Transverse colon (tissue), 4 donors: ENCODE measurements around the gene TMEM132D. TPM values are rescaled to one million over a fixed set of nuclear protein-coding genes. Genes with fewer than 3 reads are reported as not detected.

Experiments used
- DNase-seq: peaks from one replicate; pipeline ENCODE4 v3.0.0-alpha.2; 2019
- H3K27ac ChIP-seq, 4 donors: fragments of 200-600 bp; sonication (generic); 2 replicates each; pipeline ENCODE4 v1.5.1; 2016 to 2018; ENCODE audit warnings: inconsistent platforms in 4 of 4
- H3K27me3 ChIP-seq: fragments of 200-600 bp; sonication (generic); 2 replicates; pipeline ENCODE4 v1.5.1; 2017; ENCODE audit warnings: inconsistent platforms
- H3K36me3 ChIP-seq, 4 donors: fragments of 200-600 bp; sonication (generic); 2 replicates each; pipeline ENCODE4 v1.5.1; 2017 to 2019; ENCODE audit warnings: inconsistent platforms in 4 of 4
- H3K4me1 ChIP-seq, 4 donors: fragments of 200-600 bp; sonication (generic); 2 replicates each; pipeline ENCODE4 v1.5.1; 2017 to 2020; ENCODE audit warnings: inconsistent platforms in 4 of 4
- H3K4me3 ChIP-seq, 4 donors: fragments of 200-600 bp; sonication (generic); 1 replicate in 1 of 4; 2 replicates in 3 of 4; pipeline versions ENCODE4 v1.5.1 to v1.6.1; 2017 to 2019; ENCODE audit warnings: inconsistent platforms in 4 of 4
- H3K9me3 ChIP-seq, 2 donors: fragments of 200-600 bp; sonication (generic); 2 replicates each; pipeline ENCODE4 v1.5.1; 2017 to 2019; ENCODE audit warnings: inconsistent platforms in 2 of 2
- EP300 ChIP-seq: sonication (generic); formaldehyde crosslinking; IDR thresholded peaks from one replicate; pipeline ENCODE4 v1.6.1; 2017; ENCODE audit warnings: antibody characterized with exemption, low read depth
- POLR2A ChIP-seq: fragments of 450-650 bp; IDR thresholded peaks from one replicate; pipeline ENCODE4 v1.6.1; 2016; ENCODE audit warnings: antibody characterized with exemption, mild to moderate bottlenecking, moderate library complexity
- POLR2AphosphoS5 ChIP-seq, 3 donors: sonication (generic); formaldehyde crosslinking; IDR thresholded peaks; one replicate each; pipeline ENCODE4 v1.6.1; 2016; ENCODE audit warnings: antibody characterized with exemption in 3 of 3
- WGBS, 2 donors: methylation state at CpG; one replicate each; pipeline ENCODE4 v1.1.5; 2018; ENCODE audit warnings: low coverage in 1 of 2; 5-methylcytosine and 5-hydroxymethylcytosine counted together
- in situ Hi-C, 4 donors: fragments of 200-750 bp; cut with MboI; loops; one replicate each; pipeline versions ENCODE4 v1.15.0 to v1.15.1; 2017; ENCODE audit warnings: low sequenced_read_pairs in 3 of 4, low pct_ligation_motif_present in 1 of 4, low pct_unique_long_range_greater_than_20kb in 1 of 4
- intact Hi-C: fragments of 100-400 bp; cut with DNase I; formaldehyde crosslinking; loops from one replicate; pipeline ENCODE4 v1.15.1; 2023; ENCODE audit warnings: low total_unique reads
- total RNA-seq, 4 donors: library from RNA; depleted of rRNA; stranded (reverse); fragments of >200 nt; gene quantifications; one replicate each; pipeline ENCODE4 v1.1.0, GENCODE V29; 2016
- TF ChIP-seq, protein P1 (sequence below), 5 experiments: fragments of 200-600 bp in 3 of 5; fragments of 450-650 bp in 2 of 5; sonication (generic) in 3 of 5; IDR thresholded peaks; 1 replicate in 2 of 5; 2 replicates in 3 of 5; pipeline ENCODE4 v1.5.1; 2016 to 2017; ENCODE audit warnings: antibody characterized with exemption in 5 of 5, inconsistent platforms in 3 of 5, mild to moderate bottlenecking in 2 of 5, moderate library complexity in 1 of 5

Gene TMEM132D
- total RNA-seq, 4 donors from 2014 or later, result 0.48 to 0.55 TPM; not detected in 2

DNA sequence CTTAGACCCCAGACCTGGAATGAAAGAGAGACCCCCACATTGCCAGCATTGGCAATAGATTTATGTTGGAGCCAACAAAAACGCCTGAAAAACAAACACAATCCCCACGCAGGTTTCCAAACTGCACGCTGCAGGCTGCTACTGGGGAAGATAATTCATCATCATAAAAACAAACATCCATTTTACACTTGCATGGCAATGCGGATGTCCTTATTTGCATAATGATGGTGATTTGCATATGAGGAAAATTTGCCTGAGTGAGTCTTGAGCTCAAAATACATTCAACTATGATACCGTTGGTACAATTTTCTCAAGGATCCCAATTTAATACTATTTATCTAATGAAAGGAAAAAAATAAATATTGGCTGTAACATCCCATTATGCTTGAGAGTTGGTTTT lies 33.6 kb upstream of the TMEM132D start:
- intact Hi-C loops (no loop called here), in situ Hi-C loops (no loop called here)
- H3K4me1 ChIP-seq, result no peaks in the 10 kb centered on the region
- H3K4me3 ChIP-seq, result no peak overlapping the region
- no peaks in the 10 kb centered on the region for H3K27me3 ChIP-seq
- H3K36me3 ChIP-seq, result no peaks in the 10 kb centered on the region
- no peaks in the 10 kb centered on the region for H3K9me3 ChIP-seq
- 17 to 20% methylated on average over 5 of the region's 5 CpGs for WGBS, 2 donors
- no peak for DNase-seq
- no peak overlapping the region for H3K27ac ChIP-seq
- TF ChIP-seq, protein P1, sequence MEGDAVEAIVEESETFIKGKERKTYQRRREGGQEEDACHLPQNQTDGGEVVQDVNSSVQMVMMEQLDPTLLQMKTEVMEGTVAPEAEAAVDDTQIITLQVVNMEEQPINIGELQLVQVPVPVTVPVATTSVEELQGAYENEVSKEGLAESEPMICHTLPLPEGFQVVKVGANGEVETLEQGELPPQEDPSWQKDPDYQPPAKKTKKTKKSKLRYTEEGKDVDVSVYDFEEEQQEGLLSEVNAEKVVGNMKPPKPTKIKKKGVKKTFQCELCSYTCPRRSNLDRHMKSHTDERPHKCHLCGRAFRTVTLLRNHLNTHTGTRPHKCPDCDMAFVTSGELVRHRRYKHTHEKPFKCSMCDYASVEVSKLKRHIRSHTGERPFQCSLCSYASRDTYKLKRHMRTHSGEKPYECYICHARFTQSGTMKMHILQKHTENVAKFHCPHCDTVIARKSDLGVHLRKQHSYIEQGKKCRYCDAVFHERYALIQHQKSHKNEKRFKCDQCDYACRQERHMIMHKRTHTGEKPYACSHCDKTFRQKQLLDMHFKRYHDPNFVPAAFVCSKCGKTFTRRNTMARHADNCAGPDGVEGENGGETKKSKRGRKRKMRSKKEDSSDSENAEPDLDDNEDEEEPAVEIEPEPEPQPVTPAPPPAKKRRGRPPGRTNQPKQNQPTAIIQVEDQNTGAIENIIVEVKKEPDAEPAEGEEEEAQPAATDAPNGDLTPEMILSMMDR (IDR thresholded peaks at IDR 0.05), result no peak
- TF ChIP-seq POLR2A, result no peak
- TF ChIP-seq EP300, result no peak
- TF ChIP-seq POLR2AphosphoS5 (IDR thresholded peaks at IDR 0.05), result no peak

DNA sequence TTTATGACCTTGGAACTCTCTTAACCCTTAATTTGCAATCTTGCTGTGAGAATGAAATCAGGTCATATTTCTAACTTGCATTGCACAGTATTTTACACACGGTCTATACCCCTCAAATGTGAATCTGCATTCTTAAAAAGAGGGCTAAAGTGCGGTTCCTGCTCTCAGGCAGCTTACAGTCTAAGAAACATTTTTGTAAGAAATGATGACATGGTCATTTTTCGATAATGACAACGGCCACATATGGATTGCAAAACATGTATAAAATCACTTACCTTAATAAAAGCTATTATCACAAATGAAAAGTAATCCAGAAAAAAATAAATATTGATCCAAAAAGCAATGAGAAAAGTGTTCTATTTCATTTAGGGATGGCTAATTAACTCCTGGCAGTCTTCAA lies 24.8 kb upstream of the TMEM132D start:
- H3K9me3 ChIP-seq, result no peaks in the 10 kb centered on the region
- DNase-seq, result no peak
- TF ChIP-seq POLR2AphosphoS5 (IDR thresholded peaks at IDR 0.05), result no peak
- intact Hi-C loops, result no loop called here
- no peaks in the 10 kb centered on the region for H3K27me3 ChIP-seq
- H3K27ac ChIP-seq, result no peak overlapping the region
- H3K4me1 ChIP-seq, result no peaks in the 10 kb centered on the region
- H3K4me3 ChIP-seq, result no peak overlapping the region
- in situ Hi-C loops, result no loop called here
- no peaks in the 10 kb centered on the region for H3K36me3 ChIP-seq
- 81 to 82% methylated on average over 4 of the region's 4 CpGs for WGBS, 2 donors

DNA sequence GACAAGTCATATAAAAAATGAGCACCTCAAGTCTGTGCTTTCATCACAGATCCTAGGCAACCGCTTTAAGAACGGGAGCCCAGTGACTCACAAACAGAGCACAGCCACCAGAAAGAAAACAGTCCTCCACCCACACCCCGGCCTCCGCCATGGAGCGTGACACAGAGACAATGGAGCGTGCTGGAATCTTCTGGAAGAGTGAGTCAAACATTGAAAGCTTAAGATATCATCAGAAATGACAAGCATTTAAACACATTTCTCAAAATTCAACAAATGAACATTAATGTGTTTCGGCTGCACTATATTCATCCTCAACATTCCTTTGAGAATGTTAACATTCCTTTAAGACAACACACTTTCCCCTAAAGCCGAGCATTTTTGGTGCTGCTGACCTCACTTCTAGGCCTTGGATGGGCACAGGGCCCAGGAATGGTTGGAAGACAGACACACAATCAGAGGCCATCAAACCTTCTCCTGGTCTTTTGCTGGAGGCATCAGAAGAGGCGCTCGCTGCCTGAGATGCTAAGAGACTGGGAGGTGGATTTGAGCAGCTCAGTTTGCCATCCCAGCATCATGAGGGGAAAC lies 23.6 kb upstream of the TMEM132D start:
- WGBS, 2 donors, result 82% methylated on average over 3 to 10 of the region's 10 CpGs
- H3K27me3 ChIP-seq, result no peaks in the 10 kb centered on the region
- no peaks in the 10 kb centered on the region for H3K36me3 ChIP-seq
- no peaks in the 10 kb centered on the region for H3K4me1 ChIP-seq
- TF ChIP-seq EP300 (no peak), POLR2AphosphoS5 (IDR thresholded peaks at IDR 0.05) (no peak), POLR2A (no peak)
- TF ChIP-seq, protein P1 (IDR thresholded peaks at IDR 0.05), result no peak
- intact Hi-C loops (no loop called here), in situ Hi-C loops (no loop called here)
- no peaks in the 10 kb centered on the region for H3K9me3 ChIP-seq
- H3K4me3 ChIP-seq, result no peak overlapping the region
- no peak overlapping the region for H3K27ac ChIP-seq
- no peak for DNase-seq

DNA sequence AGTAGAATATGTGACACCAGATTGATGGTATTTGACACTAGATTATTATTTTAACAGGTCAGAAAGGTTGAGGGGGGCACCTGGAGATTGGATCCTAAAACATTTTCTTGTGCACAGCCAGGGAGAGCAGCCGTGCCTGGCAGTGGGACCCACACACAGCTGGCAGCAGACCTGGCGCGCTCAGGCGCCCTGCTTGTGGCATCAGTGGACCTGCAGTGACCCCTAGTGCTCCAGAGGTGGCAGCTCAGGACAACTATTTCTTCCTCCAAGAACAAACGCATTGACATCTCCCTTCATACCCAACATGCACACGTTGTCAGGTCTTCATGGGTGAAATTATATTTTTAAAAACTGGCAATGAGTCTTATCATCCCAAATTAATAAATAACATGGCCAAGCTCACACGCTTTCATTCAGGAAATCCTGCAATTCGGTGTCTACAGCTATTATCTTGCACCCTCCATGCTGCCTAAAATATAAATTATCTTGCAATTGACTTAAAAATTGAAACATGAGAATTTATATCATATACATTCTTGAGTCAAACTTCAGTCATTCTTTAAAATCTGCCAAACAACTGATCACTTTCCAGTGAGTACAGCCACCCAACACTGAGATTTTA lies 7.7 kb upstream of the TMEM132D start:
- peak; percentile 33 for DNase-seq
- Histone ChIP-seq H3K4me3 (no peak overlapping the region), H3K27me3 (no peaks in the 10 kb centered on the region), H3K9me3 (no peaks in the 10 kb centered on the region), H3K27ac (no peak overlapping the region), H3K36me3 (no peaks in the 10 kb centered on the region), H3K4me1 (no peaks in the 10 kb centered on the region)
- WGBS, 2 donors, result 6 to 10% methylated on average over 4 to 8 of the region's 8 CpGs
- TF ChIP-seq, protein P1 (IDR thresholded peaks at IDR 0.05), result peak; percentile 53 to 74 (median 59)
- TF ChIP-seq EP300 (no peak), POLR2AphosphoS5 (IDR thresholded peaks at IDR 0.05) (no peak), POLR2A (no peak)
- in situ Hi-C loops (loop anchor here in 3 of 4 donors (25.0 kb wide), 4 partner anchors 724 to 1124 kb away; no protein-coding TSS in a partner anchor), intact Hi-C loops (no loop called here)
